GM21576 (cell line): ENCODE results near the gene BMPER.

Source experiments
- ATAC-seq: cut with Tn5 transposase; IDR thresholded peaks from one replicate; pipeline ENCODE4 v1.9.1; 2021; ENCODE audit warnings: mild to moderate bottlenecking, moderate library complexity; ENCODE audit not compliant: unreplicated experiment

The BMPER gene

GRCh38 chr7:33921216-33921938, 16.0 kb downstream of the BMPER start:
- ATAC-seq, result no peak

GRCh38 chr7:33922820-33923219, 17.5 kb downstream of the BMPER start:
- ATAC-seq, result no peak

GRCh38 chr7:33923440-33924229, 18.3 kb downstream of the BMPER start:
- no peak for ATAC-seq

DNA sequence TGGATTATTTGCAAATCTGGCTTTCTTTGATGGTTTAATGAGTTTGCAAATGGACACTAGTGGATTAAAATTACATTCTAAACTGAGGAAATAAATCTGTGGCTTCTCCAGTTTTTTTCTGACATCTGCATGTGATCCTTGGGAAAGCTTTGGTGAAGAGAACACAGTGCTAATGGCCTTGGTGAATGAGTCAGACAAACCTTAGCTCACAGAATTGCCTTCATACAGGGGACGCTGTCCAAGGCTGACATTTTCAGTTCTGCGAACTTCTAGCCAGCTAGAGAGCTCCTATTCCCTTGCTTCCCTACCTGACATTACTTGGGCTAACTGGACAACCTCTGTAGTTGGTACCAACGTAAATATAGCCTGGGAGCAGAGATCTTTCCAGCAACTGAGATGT, 21.2 kb downstream of the BMPER start:
- ATAC-seq, result no peak

DNA sequence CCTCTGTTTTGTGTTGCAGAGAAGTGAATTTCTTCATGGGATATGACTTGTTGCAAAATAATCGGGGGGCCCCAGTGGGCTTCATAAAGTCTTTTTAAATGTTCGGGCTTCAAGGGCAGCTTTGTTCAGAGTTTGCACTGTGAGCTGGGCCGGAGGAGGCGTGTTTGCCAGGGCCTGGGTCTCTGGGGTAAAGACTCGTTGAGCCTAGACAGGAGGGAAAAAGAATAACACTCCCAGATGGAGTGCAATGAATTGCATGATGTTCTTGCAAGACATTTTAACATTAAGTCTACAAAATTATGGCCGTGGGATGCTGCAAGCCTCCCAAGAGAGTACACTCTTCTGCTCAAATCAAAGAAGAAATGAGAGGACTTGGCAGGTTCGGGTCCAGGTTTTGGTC, 23.6 kb downstream of the BMPER start:
- no peak for ATAC-seq

DNA sequence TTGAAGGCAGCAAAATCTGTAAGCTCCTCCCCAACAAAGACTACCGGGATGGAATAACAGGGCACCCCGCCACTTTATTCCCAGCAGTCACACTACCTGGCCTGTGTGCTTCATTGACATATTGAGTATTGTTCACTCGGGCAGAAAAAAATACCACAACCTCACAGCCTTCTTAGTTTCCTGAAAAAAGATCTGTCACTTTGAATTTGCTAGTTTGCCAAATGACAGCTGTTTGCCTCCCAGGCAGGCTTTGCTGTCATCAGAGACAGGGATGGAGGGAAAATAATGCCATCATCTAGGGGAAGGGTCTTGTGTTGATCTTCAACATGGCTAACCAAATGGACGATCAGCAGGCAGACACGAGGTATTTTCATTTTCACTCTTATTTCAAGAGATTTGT, 26.9 kb downstream of the BMPER start:
- no peak for ATAC-seq

DNA sequence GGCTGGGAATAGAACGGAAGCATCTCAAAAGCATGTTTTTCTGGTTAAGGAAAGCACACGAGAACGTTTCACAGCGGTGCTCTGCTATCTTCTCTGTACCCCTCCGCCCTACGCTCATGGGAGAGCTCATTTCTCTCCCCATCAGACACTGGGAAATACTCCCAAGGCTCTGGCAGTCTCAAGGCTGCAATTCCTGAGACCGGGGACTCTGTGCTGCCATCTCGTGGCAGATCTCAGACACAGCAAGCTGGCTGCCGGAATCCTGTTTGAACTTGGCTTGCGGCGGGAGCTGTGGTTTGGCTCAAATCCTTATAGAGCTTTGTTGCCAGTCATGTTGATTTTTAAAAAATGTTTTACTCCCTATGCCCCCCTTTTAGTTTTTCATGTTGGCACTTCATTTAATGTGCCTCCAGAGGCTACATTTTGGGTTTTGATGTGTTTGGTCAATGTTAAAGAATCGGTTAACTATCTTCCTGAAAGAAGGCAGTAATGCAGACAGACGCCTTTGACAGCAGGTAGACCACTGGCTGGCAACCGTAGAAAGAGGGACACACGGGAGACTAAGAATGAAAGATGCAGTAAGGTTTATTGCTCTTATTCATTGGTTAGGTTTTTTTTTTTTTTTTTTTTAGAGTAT, 27.6 kb downstream of the BMPER start:
- ATAC-seq, result peak; percentile 80

DNA sequence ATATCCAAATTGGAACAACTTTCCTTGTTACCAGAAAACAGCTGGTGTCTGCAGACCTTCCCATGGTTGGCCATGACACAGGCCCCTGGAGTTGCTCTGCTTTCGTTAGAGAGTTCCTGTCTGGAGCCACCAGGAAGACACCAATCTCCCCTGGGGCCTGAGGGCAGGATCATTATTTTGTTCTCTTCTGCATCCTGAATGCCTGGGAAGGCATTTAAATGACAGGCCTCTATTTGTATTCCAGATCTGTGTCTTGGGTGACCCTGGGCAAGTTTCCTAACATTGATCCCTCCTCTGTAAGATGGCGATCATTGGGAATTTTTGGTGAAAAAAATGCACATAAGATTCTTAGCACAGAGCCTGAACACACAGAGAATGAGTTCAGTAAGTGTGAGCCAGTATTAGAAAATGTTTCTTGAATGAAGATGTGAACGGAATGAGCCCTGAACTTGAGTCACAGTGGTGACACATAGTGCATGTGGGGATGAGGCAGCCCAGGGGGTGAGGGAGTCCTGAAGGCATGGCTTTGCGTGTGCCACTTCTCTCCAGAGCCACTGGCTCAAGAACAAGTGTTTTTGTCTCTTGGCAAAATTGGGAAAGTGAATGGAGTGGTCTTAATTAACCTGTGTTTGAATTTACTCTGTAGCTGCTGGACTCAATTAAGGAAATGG, 28.4 kb downstream of the BMPER start:
- ATAC-seq, result no peak

- ATAC-seq, result no peak
Observed at GRCh38 chr7:33934391-33934790, 29.1 kb downstream of the BMPER start.

- no peak for ATAC-seq
Observed at GRCh38 chr7:33936503-33936902, 31.2 kb downstream of the BMPER start.

DNA sequence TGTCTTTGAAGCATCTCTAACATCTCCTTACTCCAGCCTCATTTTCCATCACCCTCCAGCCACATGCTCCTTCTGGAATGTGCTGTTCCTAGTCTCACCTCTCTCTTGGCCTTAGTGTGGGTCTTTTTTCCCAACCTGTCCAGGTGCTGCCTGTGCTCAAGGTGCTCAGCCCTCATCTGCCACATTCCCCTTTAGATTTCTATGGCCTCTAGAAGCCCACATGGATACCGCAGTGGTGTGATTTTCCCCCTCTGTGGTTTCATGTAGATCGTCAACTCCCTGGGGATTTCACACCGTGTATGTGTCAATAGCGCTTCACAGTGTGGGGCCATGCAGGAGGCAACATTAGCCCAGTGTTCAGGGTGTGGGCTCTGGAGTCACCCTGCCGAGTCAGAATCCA, 32.5 kb downstream of the BMPER start:
- ATAC-seq, result no peak

DNA sequence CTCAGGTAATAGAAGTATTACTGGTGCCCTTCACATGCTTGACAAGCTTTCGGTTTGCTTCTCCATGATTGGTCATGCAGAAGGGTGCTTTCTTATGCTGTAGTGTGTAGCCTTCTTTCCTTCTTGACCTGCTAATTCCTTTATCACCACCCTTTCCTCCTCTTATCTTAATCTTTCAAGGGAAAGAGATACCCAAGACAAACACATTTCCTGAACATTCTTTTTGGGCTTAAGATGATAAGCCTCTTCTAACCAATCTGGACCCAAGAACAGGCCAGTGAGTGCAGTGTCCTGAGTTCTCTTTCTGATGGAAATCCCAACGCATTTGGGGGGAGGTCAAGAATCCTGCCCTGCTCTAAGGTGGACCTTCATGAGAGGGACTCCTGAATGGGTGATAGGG, 33.8 kb downstream of the BMPER start:
- no peak for ATAC-seq

- ATAC-seq, result no peak
Observed at GRCh38 chr7:33940503-33940902, 35.2 kb downstream of the BMPER start.

DNA sequence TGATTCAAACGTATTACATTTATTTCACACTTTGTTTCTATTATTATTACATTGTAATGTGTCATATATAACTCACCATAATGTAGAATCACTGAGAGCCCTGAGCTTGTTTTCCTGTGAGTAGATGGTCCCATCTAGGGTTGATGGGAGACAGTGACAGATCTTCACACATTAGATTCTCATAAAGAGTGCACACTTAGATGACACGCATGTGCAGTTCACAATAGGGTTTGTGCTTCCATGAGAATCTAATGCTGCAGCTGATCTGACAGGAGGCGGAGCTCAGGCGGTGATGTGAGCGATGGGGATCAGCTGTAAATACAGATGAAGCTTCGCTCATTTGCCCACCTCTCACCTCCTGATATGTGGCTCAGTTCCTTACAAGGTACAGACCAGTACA, 36.1 kb downstream of the BMPER start:
- no peak for ATAC-seq

GRCh38 chr7:33946094-33946699, 40.9 kb downstream of the BMPER start:
- no peak for ATAC-seq

DNA sequence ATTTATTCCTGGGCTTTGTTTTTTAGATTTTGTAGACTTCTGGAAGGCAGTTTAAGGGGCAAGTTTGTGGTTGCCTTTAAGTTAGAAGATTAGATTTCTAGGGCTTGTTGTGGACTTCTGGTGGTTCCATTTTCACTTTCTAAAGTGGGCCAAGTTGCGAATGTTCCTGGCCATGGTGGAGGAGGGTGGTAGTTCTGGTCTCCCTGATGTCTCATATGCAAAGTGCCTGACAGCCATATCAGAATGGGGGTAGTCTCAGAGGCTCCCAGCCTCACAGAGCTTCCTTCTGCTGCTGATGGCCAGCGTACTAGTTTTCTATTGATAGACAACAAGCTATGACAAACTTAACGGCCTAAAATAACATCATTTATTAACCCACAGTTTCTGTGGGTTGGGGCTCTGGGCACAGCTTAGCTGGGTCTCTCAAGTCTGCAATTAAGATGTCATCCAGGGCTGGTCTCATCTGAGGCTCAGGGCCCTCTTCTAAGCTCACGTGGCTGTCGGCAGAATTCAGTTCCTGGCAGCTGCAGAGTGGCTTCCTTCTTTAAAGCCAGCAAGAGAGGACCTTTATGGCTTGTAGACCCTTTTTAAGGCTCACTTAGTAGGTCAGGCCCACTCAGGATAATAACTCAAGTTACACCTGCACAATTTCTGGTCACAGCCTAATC, 44.8 kb downstream of the BMPER start:
- ATAC-seq, result no peak

DNA sequence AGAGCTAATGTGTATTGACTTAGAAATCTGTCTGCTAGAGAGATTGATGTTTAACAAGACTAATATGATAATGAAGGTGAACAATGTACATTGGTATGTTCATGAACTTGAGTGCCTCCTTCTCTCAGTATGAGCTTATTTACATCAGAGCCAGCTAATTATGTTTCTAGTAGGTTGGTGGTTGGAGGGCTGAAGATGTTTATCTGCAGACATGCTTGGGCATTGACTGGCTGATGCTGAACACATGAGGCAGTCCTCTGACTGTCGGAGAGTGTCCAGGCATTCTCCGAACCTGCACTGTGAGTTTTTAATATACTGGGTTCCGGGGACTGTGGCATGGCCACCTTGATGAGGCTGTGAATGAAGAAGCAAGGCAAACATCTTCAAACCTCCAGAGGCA, 47.5 kb downstream of the BMPER start:
- ATAC-seq, result no peak

GRCh38 chr7:33958104-33958503, 52.8 kb downstream of the BMPER start:
- no peak for ATAC-seq

DNA sequence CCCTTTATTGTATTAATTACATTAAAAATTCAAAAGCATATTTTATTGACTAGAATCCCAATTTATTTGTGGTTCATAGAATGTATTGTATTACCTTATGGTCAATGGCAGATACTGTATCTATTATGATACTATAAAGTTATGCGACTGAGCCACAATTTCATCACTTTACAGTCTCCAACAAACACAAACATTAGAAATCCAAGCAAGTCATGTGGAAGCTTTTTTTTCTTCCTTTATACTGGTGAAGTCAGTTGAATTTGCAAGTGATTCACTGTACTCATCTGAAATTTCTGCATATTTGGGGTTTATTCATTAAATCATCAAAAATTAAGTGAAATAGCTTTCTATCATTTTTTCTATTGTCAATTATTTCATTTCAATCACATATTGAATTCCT, 54.3 kb downstream of the BMPER start:
- no peak for ATAC-seq

- ATAC-seq, result no peak
Observed at GRCh38 chr7:33961948-33962347, 56.6 kb downstream of the BMPER start.
